ENCODE measurements around the gene GAB2.

GRCh38 chr11:78346799-78347198 lies 70.8 kb downstream of the GAB2 start:
- TF ChIP-seq EP300 (IDR thresholded peaks at IDR 0.05), result no peak
- TF ChIP-seq CTCF (IDR thresholded peaks at IDR 0.05), result no peak
- no peak for TF ChIP-seq POLR2A (IDR thresholded peaks at IDR 0.05)
